OCI-M1 (cell line): ENCODE measurements around the gene DSE.

Experiments used
- DNase-seq: peaks from one replicate; lab custom pipeline; 2025; lab: John Stamatoyannopoulos, UW

Gene DSE

DNA sequence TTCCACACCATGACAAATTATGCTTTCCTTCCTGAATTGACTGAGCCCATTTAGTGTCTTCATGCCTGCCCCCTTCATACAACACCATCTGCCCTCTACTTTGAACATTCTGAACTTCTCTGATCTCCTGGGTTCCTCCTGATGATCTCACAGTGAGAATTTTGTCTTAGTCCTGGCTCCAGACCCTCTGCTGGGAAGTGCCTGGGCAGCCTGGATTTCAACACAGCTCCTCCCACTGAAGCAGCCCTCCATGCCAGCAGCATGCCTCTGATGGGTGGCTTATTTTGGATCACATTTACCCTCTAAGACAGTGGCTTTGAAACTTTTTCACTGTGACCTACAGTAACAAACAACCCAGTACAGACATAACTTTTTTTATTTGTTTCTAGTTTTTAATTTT is 41.5 kb downstream of the DSE start:
- no peak for DNase-seq

DNA sequence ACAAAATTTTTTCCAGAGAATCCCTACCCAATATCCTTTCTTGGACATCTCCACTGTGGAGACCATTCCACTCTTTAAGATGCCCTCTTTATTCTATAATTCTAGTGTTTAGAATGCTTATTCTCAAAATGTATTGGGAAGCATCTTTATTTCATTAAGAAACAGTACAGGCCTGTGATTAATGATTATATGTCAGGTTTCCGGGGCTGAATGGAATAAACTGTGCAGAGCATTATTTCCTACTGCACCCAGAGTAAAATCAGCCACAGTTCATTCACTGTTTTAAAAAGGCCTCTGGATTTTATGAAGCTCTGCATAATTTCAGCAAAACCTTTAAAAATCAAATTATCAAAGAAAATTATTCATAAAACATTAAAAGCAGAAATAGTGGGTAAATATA is 42.6 kb downstream of the DSE start:
- no peak for DNase-seq

- DNase-seq = no peak
Measured at GRCh38 chr6:116417661-116418060, 46.9 kb downstream of the DSE start.

DNA sequence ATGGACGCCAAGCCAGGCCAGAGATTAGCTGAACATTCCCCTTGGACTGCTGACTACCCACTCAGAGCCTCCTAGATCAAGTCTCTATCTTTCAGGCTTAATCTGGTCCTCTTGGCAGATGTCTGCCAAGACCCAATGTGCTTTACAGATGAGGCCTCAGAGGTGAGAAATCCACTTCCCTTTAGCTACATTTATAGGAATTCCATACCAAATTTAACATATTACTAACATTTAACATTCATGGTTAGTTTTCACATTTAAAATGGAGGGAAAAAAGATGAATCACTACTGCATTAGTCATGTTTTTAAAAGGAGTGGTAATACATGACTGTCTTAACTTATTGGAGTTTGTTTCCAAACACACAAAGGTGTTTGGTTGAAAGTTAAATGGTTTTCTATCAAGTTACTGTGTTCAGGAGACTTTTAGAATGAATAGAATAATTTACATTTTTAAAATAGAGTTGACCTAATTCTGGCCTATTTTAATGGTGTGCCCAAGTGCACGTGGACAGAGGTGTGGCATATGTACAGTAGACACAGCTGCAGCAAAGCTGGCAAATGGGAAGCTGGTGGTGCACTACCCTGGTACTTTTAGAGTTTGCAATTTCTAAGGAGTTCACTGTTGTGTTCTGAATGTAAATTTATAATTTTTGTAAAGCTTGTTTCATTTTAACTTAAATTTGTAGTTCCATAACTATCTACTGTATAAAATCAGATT is 48.5 kb downstream of the DSE start:
- DNase-seq = no peak

DNA sequence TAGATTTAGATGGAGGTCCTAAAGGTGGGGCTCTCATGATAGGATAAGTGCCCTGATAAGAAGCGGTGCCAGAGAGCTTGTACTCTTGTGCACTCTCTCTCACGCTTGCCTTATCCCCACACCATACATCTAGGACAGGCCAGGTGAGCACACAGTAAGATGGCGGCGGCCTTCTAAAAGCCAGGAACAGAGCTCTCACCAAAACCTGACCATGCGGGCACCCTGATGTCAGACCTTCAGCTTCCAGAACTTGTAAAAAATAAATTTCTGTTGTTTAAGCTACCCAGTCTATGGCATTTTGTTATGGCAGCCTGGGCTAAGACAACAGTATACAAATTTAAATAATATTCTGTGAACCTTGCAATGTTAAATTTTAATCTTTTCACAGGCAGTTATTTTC is 49.6 kb downstream of the DSE start:
- no peak for DNase-seq

DNA sequence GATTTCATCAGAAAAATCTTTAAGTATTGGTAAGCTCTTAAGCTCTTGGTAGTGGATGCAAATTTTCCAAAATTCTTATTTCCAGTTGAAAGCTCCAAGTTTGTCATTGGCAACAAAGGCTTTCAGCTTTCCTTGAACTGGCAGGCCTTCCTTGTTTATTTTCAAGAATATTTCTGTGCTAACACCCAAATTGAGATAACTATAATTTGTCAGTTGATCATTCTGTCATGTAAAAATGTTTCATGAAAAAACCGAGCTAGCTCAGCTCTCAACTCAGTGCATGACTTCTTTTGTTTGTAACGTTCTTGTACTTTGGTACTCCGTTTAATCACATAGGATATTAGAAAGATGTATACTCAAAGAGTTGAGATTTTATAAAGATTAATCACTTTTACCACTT is 51.5 kb downstream of the DSE start:
- no peak for DNase-seq

GRCh38 chr6:116424001-116424400 is 53.3 kb downstream of the DSE start:
- DNase-seq = no peak

DNA sequence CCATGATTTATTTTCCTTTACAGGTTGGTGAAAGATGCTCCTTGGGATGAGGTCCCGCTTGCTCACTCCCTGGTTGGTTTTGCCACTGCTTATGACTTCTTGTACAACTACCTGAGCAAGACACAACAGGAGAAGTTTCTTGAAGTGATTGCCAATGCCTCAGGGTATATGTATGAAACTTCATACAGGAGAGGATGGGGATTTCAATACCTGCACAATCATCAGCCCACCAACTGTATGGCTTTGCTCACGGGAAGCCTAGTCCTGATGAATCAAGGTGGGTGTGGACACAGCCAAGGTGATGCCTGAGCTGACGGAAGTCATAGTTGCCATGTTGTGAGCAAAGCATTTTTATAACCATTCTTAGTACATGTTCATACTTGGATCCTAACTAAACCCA is 55.8 kb downstream of the DSE start:
- no peak for DNase-seq

- no peak for DNase-seq
Measured at GRCh38 chr6:116429111-116429510, 58.4 kb downstream of the DSE start.

GRCh38 chr6:116430860-116431259 is 60.1 kb downstream of the DSE start:
- DNase-seq = no peak

GRCh38 chr6:116431964-116432595 is 61.3 kb downstream of the DSE start:
- no peak for DNase-seq

- no peak for DNase-seq
Measured at GRCh38 chr6:116433206-116433712, 62.5 kb downstream of the DSE start.

DNA sequence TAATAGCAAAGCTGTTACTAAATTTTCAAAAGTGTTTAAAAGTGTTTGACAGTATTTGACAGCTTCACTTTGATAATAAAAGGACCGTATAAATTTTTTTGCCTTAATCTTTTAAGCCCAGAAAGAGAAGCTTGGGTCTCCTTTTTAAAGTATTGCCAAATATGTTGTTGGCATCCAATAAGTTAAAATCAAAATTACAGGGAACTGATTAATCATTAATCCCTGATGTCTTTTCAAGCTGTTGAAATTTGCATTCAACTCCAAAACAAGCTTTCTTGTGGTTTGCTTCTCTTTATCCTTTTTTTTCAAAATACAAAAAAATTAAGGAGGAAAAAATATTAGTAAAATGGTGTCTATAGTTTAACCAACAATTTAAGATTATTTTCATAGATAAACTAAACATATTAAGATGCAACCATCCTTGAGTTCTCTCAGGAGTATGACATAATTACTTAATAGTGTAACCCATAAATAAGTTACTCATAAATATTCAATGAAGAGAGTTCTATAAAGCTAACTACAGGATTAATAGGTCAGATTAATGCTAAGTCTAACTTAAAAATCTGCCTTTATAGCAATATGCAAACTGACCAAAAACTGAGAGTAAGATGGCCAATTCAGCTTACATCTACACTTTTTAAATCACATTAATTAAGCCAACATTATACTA is 63.4 kb downstream of the DSE start:
- no peak for DNase-seq

DNA sequence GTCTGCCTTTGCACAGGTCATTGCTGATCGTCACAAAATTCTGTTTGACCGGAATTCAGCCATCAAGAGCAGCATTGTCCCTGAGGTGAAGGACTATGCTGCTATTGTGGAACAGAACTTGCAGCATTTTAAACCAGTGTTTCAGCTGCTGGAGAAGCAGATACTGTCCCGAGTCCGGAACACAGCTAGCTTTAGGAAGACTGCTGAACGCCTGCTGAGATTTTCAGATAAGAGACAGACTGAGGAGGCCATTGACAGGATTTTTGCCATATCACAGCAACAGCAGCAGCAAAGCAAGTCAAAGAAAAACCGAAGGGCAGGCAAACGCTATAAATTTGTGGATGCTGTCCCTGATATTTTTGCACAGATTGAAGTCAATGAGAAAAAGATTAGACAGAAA is 65.8 kb downstream of the DSE start:
- DNase-seq = no peak

- no peak for DNase-seq
Measured at GRCh38 chr6:116437656-116438055, 66.9 kb downstream of the DSE start.

GRCh38 chr6:116438590-116439448 is 68.1 kb downstream of the DSE start:
- no peak for DNase-seq

- no peak for DNase-seq
Measured at GRCh38 chr6:116439522-116440051, 68.8 kb downstream of the DSE start.

DNA sequence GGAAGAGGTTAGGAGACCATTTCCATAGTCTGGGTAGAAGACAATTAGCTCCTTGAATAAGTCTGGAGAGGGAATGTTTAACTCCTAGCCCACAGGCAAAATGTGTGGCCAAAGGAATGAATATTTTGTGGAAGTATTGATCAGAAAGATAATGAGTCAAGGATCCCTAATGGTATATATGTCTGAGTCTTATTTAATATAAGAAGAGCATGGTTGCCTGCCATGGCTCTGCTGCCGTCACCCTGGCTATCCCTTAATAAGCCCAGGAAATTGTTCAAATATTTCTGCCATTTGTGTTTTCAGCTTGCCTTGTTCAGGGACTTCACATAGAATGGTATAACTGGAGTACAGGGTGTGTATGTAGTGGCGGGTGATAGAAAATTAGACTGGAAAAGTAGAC is 72.4 kb downstream of the DSE start:
- no peak for DNase-seq

- DNase-seq = peak; percentile 81
Measured at GRCh38 chr6:116444092-116444491, 73.3 kb downstream of the DSE start.

DNA sequence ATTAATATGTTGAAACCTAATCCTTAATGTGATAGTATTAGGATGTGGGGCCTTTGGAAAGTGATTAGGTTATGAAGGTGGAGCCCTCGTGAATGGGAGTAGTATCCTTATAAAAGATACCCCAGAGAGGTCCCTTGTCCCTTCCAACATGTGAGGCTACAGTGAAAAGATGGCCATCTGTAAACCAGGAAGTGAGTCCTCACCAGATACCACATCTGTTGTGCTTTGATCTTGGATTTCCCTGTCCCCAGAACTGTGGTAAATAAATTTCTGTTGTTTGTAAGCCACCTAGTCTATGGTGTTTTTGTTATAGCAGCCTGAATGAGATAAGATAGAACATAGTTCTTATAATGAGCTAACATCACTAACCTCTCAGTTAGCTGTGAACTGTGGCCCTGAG is 73.8 kb downstream of the DSE start:
- peak; percentile 54 for DNase-seq

GRCh38 chr6:116445102-116445501 is 74.4 kb downstream of the DSE start:
- no peak for DNase-seq

GRCh38 chr6:116446399-116446798 is 75.7 kb downstream of the DSE start:
- DNase-seq = peak; percentile 69
